UCSD-AML1 (cell line): ENCODE data around the gene HSPG2.
A peak's percentile ranks its signal among the peaks of the same experiment; 100 is the strongest.
"Not testable (repeated sequence)": the region's sequence is repeated elsewhere in the genome, so short reads cannot be mapped to it uniquely, and the experiment has no call there.

Experiments
- DNase-seq: peaks from one replicate; lab custom pipeline; 2025; ENCODE audit not compliant: unreplicated experiment; lab: John Stamatoyannopoulos, UW

The HSPG2 gene

DNA sequence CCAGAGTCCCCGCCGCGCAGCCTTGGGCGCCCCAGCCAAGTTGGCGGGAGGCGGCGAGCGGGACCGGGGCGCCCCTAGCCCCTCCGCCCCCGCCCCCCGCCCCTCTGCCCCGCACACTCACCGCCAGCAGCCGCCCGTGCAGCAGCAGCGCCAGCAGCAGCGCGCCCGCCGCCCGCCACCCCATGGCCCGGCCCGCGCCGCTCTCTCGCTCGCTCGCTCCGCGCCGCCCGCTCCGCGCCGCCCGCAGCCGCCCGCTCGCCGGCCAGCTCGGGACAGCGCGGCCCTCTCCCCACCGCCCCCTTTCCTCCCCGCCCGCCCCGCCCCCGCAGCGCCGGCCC is at the start of gene HSPG2:
Gene HSPG2 (minus strand): TSS at position 277 of the 338 bp plus-strand sequence. CDS start 93 bp downstream, at position 184.
- DNase-seq: no peak

DNA sequence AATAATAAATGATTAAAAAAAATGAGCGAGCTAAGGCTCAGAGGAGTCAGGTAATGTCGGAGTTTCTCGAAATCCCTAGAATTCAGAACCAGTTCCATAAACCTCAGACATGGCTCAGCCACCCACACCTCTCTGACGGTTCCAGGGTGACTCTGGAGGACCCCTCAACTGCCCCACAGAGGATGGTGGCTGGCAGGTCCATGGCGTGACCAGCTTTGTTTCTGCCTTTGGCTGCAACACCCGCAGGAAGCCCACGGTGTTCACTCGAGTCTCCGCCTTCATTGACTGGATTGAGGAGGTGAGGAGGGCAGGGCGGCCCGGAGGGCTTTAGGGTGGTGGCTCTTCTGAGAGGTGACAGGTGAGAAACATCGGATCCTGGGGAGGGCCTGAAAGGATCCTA is 49.3 kb upstream of the HSPG2 start:
- DNase-seq: not testable (repeated sequence)

DNA sequence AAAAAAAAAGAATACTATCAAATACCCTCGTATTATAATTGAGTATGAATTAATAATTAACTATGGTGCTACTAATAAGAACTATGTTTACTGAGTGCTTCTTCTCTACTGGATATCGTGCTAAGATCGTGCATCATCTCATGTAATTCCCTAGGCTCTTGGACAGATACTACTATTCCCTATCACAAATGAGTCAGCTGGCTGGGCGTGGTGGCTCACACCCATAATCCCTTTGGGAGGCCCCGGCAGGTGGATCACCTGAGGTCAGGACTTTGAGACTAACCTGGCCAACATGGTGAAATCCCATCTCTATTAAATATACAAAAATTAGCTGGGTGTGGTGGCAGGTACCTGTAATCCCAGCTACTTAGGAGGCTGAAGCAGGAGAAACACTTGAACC is 48.8 kb upstream of the HSPG2 start:
- DNase-seq: not testable (repeated sequence)

DNA sequence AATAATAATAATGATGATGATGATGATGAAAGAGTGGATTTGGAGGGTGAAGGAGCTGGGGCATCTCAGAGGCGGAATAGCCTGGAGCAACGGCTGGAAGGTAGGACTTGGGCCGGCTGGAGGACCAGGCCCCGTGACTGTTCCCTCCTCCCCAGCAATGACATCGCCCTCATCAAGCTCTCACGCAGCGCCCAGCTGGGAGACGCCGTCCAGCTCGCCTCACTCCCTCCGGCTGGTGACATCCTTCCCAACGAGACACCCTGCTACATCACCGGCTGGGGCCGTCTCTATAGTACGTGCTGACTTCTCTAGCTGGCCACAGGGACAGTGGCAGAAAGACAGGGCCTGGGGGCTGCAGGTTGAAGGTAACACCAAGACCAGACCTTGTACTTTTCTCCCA is 46.4 kb upstream of the HSPG2 start:
- not testable (repeated sequence) for DNase-seq

DNA sequence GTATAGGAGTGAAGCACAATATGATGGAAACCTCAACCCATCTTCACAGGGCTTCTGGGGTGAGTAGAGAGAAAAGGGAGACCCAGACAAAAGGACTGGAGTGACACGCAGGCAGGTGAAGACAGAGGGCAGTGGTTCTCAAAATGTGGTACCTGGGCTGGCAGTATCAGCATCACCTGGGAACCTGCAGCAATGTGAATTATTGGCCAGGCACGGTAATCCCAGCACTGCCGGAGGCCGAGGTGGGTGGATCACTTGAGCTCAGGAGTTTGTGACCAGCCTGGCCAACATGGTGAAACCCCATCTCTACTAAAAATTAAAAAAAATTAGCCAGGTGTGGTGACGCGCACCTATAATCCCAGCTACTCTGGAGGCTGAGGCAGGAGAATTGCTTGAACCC is 45.0 kb upstream of the HSPG2 start:
- DNase-seq: not testable (repeated sequence)

DNA sequence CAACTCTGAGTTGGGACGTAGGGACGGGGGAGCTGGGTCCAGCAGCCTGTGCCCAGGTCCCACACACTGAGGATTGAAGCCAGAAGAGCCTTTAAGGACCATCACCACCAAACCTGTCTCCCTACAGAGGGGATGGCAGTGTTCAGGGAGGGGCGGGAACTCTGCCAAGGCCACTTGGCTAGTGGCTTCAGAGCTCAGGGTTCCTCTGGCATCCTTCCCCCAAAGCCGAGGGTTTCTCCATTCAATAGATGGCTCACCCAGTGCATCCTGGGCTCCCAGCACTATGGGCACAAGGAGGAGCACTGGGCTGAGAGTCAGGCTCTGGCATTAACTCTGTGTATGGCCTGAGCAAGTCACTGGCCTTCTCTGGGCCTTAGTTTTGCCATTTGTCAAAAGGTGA is 44.1 kb upstream of the HSPG2 start:
- DNase-seq: not testable (repeated sequence)

DNA sequence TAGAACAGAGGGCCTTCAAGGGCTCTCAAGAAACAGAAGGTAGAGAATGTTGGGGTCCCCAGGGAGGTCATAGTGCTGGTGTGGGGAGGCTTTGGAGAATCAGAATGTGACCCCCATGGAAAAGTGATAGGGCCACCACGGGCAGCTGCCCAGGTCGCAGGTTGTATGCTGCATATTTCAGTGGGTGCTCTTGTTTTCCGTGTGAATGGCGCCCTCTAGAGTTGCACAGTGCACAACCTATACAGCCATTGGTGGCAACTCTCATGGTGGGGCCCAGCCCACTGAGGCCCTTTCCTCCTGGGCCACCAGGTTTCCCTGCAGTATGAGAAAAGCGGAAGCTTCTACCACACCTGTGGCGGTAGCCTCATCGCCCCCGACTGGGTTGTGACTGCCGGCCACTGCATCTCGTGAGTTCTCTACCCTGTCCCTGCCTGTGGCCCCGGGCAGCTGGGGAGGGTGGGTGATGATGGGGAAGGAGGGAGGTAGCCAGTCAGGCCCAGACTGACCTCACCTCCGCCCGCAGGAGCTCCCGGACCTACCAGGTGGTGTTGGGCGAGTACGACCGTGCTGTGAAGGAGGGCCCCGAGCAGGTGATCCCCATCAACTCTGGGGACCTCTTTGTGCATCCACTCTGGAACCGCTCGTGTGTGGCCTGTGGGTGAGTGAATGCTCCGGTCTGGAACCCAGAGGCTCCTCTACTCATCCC is 43.6 kb upstream of the HSPG2 start:
- not testable (repeated sequence) for DNase-seq

DNA sequence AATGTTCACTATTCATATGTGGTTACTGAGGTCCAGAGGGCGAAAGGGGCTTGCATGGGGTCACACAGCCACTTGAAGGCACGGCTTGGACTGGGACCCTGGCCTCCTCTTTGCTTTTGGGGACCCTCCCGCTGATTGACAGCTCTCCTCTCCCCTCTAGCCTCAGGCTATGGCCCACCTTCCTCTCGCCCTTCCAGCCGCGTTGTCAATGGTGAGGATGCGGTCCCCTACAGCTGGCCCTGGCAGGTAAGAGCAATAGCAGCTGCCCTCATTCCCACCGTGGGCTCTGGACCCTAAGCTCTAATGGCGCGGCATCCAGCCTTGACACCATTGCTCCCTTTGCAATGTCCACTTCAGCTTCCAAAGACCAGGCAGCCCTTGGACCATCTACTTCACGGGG is 41.1 kb upstream of the HSPG2 start:
- not testable (repeated sequence) for DNase-seq

DNA sequence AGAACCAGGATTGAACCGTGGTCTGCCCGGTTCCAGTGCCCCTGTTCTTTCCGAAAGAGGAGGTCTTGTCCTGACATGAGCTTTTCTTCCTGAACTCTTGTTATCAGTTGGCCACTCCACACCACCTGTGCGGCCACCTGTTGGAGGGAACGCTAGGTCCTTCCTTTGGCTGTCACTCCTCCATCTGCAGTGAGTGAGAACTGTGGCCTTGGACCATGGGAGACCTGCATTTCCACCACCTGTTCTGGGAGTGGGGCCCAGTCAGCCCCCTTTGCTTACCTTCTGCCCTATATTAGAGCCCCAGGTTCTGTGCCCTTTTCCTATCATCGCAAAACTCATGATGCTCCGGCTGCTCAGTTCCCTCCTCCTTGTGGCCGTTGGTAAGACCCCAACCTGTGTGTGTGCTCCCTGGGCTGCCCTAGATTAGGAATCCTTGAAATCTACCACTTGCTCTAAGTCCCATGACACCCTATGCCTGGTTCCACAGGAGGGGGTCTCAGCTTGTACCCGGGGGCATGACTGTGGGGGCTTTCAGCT is 39.7 kb upstream of the HSPG2 start, which contains the start of gene CELA3B:
Gene CELA3B (plus strand): TSS at position 320 of the 537 bp plus-strand sequence. CDS start 18 bp downstream, at position 338.
- not testable (repeated sequence) for DNase-seq

DNA sequence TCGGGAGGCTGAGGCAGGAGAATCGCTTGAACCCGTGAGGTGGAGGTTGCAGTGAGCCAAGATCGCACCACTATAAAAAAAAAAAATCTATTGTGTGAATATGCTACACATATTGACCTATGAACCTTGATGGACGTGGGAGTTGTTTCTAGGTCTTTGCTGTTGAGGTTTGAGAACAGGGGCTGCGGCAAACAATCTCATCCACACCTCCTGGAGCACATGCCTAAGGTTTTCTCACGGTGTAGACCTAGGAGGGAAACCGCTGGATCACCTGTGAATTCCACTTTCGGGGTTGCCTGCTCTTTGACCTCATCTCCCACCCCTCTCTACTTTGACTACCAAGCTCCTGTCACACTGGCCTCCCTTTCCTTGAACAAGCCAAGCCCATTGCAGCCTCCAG is 38.2 kb upstream of the HSPG2 start:
- not testable (repeated sequence) for DNase-seq

DNA sequence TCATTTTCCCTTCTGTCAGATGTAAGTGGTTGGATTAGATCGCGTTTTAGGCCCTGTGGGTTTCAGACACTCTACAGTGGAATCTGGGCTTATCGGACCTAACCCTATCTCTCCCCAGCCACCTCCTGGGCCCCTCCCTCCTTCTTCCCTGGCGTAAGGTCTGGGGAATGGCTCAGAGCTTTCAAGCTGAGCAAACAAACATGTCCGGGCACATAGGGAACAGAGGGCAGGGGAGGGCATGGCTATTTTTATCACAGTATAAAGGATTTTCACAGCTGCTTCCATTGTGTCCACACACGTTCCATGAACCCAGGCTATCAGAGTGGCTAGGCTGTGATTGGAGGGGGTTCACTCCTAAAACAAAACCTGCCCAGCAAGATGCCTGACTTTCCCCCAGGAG is 37.6 kb upstream of the HSPG2 start:
- DNase-seq: not testable (repeated sequence)

DNA sequence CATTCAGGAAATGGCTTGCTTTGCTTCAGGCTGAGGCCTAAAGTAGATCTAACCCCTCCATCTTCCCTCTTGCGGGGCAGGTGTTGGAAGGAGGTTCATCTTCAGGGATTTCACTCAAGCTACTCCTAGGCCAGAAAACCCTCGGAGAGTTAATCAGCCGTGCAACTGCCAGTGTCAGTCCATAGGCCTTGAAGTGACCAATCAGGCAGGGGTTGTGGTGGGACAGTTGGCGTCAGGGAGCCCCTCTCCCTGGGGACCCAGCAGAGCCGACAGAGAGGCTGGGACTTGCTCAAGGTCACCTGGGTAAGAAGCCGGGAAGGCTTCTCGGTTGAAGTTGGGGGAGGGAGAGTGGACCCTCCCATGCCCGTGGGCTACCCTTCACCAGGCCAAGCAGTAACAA is 36.8 kb upstream of the HSPG2 start:
- DNase-seq: not testable (repeated sequence)

DNA sequence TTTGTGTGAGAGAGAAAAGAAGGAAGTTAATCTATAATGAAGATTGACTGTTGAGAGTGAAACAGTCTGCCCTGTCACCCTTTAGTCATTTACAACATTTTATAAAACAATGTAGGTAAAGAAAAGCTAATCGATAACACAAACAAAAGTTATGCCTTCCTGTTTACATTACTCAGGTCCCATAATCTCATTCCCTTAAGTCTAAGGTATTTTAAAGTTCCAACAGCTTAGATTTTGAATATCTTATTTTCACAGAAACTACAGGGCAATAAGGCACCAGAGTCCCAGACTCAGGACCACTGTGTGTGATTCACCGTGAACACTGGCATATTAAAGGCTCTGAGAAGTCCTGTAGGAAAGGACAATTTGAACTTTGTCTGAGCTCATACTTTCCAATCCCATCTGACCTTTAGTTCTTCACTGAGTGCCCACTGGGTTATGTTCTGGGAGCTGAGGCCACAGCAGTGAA is 35.9 kb upstream of the HSPG2 start:
- DNase-seq: not testable (repeated sequence)

DNA sequence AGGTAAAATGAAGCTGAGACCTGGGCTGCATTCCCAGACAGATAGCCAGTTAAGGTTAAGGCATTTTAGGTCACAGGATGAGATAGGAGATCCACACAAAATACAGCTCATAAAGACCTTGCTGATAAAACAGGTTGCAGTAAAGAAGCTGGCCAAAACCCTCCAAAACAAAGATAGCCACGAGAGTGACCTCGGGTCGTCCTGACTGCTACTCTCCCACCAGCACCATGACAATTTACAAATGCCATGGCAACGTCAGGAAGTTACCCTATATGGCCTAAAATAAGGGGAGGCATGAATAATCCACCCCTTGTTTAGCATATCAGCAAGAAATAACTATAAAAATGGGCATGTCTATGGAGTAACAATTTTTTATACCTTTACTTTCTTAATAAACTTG is 33.4 kb upstream of the HSPG2 start:
- not testable (repeated sequence) for DNase-seq

DNA sequence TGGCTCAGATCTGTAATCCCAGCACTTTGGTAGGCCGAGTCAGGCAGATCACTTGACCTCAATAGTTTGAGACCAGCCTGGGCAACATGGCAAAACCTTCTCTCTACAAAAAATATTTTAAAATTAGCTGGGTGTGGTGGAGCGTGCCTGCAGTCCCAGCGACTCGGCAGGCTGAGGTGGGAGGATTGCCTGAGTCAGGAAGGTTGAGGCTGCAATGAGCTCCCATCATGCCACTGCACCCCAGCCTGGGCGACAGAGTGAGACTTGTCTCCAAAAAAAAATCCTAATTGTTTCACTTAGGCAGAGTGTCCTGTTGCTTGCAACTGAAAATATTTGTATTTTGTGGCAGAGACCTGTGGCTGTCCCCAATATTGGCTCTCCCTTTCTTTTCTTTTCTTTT is 32.0 kb upstream of the HSPG2 start:
- DNase-seq: not testable (repeated sequence)

DNA sequence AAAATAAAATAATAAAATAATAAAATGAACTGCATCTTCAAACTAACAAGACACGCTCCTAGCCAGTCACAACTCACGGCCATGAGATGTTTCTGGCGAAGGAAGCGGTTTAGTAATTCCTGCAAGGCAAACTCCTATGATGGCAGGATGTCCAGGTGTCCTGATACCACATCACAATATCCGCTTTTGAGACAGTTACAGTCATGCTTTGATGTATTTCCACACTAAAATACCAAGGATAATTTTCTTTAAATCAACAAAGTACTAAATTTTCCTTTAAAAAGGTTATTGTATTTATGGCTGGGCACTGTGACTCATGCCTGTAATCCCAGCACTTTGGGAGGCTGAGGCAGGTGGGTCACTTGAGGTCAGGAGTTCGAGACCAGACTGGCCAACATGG is 30.1 kb upstream of the HSPG2 start:
- not testable (repeated sequence) for DNase-seq

DNA sequence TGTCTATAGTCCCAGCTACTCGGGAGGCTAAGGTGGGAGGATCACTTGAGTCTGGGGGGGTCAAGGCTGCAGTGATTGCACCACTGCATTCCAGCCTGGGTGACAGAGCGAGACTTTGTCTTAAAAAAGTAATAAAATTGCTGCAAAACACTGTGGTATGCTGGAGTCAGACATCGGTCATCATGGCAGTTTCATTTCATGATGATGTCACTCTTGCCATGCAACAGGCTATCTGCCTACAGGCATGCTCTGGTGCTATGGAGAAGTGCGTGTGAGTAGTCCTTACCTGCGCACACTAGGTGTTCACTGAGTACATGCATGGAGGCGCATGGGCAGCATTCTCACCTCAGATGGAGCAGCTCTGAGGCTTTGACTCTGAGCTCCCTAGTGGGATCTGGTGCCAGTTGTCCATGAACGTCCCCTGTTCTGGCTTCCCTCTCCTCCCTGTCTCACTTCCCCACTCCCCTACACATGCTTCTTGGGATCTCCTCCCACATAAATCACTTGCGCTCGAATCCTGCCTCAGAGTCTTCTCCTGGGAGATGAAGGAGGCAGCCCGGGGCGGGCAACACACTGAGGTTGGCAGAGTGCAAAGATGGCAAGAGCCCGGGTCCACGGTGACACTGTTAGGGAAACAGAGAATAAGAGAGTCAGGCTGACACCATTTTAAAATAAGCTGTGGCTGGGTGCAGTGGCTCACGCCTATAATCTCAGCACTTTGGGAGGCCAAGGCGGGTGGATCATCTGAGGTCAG is 29.3 kb upstream of the HSPG2 start:
- DNase-seq: no peak

DNA sequence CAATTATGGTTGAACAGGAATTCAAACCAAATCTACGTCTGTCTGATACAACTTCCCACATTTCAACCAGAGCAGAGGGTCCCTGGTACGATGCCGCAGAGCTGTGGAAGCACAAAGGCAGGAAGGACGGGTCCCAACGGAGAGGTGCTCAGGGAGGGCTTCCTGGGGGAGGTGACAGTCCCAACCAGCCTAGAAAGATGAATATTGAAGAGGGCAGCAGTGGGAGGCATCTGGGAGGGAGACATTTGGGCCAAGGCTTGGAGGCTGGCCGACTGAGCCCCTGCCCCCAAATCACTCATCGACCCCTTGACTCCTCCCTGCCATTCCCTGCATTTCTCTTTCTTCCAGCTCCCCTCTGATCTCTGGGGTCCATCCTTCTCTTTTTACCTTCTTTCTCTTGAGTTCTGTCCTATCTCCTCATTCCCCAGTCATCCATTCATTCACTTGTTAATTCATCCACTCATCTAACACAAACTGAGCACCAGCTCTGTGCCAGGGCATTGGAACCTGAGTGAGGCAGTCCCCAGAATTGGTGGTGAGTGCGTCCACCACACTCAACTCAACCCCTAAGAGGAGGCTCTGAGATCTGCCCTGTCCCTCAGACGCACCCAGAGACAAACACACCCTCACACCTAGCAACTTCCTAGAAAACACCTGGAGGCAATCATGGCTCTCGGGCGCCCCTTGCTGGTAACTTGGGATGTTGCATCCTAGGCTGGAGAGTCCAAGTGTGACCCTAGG is 26.5 kb upstream of the HSPG2 start:
- peak; percentile 83 for DNase-seq

DNA sequence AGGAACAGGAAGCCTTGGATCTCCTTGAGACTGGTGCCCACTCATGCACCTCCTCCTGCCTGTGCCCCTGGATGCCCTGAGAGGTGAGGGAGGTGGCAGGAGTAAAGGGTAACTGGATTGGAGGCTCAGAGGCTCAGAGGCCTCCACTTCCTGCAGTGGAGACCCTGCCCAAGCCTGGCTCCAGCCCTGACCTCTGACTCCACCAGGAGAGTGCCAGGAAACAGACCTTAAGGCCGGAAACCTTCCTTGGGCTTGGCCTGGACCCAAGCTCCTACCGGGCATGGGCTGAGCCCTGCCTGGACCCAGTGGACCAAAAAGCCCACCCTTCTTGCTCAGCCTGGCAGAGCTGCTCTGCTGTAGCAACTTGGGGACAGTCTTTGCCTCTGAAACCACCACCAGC is 24.7 kb upstream of the HSPG2 start:
- no peak for DNase-seq

DNA sequence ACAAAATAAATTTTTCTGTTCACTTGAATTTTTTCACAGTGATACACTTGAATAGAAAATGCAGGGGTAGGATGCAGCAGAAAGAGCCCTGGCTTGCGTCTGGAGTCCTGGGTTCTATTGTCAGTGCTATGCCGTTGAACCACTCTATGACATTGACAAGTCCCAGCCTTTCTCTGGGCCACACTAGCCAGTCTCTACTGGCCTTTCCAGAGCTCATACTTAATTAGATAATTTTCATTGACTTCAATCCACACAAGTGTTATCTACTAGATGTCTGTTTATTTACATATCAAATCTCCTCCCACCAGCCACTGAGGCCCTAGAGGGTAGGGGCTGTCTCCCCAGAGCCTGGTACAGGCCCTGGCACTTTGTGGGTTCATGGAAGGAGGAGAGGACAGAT is 24.2 kb upstream of the HSPG2 start:
- DNase-seq: no peak
